ENCODE measurements around the gene ID3. TPM values are rescaled to one million over a fixed set of nuclear protein-coding genes. Genes with fewer than 3 reads are reported as not detected.

Gene ID3
- total and polyA plus RNA-seq, 2 of the 8 experiments (the other 6 are each of a cell fraction or from before 2014, with no cell fraction given), result 240 to 304 TPM

DNA sequence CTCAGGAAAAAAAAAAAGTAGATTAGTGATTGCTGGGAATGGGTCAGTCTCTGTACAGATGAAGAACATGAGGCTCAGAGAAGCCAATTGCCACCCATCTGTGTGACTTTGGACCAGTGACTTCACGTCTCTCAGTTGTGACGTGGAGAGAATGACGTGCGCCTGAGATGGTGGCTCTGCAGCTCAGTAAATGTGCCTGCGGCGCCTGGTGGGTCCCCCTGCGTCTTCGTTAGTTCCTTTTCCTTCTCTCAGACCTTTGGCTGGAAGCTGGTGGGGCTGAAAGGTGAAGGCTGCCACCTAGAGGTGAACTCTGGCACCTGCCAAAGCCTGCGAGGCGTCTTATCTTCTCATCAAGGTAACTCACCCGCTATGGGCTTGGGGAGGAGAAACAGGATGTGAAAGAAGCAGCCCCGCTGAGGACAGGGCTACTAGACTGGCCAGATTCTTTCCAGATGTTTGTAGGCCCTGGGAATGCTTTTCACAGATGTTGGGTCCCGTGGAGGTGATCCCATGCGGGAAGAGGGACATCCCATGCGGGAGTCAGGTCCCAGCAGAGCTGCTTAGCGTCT lies 19.5 kb downstream of the ID3 start (continued):
- TF ChIP-seq, protein P1, sequence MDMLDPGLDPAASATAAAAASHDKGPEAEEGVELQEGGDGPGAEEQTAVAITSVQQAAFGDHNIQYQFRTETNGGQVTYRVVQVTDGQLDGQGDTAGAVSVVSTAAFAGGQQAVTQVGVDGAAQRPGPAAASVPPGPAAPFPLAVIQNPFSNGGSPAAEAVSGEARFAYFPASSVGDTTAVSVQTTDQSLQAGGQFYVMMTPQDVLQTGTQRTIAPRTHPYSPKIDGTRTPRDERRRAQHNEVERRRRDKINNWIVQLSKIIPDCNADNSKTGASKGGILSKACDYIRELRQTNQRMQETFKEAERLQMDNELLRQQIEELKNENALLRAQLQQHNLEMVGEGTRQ (IDR thresholded peaks at IDR 0.05; ENCODE audit: low read length), result no peak
- TF ChIP-seq, protein P2, sequence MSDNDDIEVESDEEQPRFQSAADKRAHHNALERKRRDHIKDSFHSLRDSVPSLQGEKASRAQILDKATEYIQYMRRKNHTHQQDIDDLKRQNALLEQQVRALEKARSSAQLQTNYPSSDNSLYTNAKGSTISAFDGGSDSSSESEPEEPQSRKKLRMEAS (IDR thresholded peaks at IDR 0.05), result 0 out of 2 replicates have a peak, but pooled peaks have one; percentile 8
- TF ChIP-seq CREB1 (IDR thresholded peaks at IDR 0.05) (peak; percentile 96), YY1 (IDR thresholded peaks at IDR 0.05; ENCODE audit: low read depth, low read length) (peak; percentile 69), HDAC6 (IDR thresholded peaks at IDR 0.05; ENCODE audit: low read depth, low read length) (no peak)

Data from H1 (cell line).